GM21576 (cell line): ENCODE data around the gene MALAT1.

Source experiments
- ATAC-seq: cut with Tn5 transposase; IDR thresholded peaks from one replicate; pipeline ENCODE4 v1.9.1; 2021; ENCODE audit warnings: mild to moderate bottlenecking, moderate library complexity; ENCODE audit not compliant: unreplicated experiment

MALAT1 gene

DNA sequence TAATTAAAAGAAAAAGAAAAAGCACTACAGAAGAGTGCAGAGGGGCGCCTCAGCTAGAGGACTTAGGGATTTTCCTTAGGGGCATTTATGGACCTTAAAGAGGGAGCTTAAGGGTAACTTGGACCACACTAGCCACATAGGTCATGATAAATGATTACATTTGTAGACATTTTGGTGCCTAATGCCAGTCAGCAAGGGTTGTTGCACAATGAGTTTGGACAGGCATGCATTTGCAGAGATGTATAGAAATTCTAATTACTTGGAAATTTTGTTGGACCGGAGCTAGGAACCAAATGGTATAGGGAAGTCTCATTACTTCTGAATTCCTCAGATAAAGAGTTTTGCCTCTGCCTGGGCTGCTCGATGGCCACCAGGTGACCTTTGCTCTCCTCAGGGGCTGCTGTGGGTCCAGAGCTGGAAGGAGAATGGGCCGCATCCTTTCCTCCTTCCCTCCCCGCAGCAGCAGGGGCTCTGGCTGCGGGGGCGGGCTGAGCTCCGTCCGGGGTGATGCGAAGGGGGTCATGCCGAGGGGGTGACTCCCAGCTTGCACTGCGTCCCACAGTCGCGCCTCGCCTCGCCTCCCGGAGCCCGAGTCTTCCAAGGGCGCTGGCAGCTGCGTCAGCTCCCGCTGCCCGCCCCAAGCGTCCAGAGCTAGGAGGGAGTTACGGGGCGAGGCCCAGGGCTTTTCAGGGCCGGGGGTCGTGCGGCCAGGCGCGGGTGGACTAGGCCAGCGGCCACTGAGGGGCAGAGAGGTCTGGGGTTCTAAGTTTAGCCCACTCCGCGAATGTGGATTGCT lies 20.3 kb upstream of the MALAT1 start:
- ATAC-seq, result no peak

- ATAC-seq, result no peak
These were observed 19.4 kb upstream of the MALAT1 start for GRCh38 chr11:65479184-65480145.

GRCh38 chr11:65482306-65482850 lies 16.5 kb upstream of the MALAT1 start:
- no peak for ATAC-seq

DNA sequence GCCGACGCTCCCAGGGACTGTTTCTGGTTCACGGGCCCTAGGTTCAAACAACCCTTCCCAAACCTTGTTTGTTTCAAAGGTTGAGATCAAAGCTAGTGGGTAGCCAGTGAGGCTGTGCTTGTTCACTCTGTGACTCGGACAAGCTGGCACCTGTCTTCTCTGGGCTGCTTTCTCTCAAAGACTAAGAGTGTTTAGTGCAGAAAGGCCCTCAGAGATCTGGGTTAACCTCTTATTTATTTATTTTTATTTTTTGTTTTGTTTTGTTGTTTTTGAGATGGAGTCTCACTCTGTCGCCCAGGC lies 13.0 kb upstream of the MALAT1 start:
- ATAC-seq, result no peak

DNA sequence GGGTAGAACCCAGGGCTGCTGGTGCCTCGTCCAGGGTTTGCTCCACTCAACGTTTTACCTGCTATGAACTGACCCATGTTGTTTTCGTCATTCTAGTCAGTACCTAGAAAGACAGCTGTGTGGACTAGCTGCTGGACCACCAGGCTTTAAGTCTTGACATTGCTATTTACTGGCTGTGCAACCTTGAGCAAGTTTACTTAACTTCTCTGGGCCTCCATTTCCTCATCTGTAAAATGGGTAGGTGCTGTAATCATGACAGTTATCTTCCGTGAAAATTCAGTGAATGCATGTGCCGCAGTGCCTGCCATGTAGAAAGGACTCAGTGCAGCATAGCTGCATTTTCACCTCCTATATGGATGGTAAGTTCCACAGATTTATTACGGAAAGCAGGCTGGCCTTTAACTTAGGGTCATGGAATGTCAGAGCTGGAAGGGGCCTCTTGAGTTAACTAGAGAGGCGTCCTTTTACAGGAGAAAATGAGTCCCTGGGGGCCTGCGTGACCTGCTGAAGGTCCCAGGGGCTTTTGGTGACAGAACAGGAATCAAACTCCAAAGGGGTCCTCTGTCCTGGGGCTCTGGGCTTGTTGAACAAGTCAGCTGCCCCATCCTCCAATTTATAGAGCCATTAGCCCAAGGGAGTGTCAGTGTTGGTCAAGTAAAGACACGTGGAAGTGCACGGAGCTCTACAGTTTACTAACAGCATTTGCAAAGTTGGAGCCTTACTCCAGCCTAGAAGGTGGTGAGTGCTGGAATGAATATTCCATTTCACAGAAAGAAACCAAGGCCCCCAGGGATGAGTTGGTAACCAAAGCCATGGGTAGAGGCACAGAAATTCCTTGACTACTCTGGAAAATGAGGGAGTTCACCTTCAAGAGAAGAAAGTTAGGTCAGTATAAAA lies 12.0 kb upstream of the MALAT1 start:
- no peak for ATAC-seq

DNA sequence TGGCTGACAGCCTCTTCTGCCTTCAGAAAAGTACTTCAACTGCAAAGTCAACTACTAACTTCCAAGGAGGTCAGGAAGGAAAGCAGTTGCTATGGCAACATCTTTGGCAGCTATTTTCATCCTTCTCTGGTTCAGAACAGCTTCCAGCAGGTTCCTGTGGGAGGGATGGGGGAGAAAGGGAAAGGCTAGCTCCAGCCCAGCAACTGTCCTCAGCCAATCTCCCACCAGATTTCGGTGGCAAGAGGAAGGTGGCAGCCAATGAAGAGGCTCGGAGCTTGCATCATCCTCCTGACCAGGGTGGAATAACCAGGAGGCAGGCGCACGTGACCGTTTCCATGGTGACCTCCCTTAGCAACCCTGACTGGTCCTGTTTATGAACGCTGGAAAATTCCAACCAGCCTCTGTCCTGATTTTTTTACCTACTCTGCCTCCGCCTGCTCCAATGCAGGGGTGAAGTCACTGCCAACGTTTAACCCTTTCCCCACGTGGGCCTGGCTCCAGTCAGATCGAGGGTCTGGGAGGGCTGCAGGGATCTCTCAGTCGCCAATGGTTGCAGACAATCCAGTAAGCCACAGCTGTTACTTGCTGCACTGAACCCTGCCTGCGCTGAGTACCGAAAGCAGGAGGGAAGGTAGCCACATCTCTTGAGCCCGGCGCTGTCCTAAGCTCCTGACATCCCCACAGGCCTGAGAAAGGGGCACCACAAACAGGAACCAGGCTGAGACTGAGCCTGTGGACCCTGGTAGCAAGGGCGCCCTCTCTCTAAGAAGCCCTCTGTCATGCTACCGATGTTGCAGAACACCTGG lies 11.2 kb upstream of the MALAT1 start:
- peak; percentile 49 for ATAC-seq

- ATAC-seq, result no peak
These were observed 10.4 kb upstream of the MALAT1 start for GRCh38 chr11:65488273-65489034.

- no peak for ATAC-seq
These were observed 9.7 kb upstream of the MALAT1 start for GRCh38 chr11:65489035-65489705.

GRCh38 chr11:65489706-65490320 lies 9.0 kb upstream of the MALAT1 start:
- no peak for ATAC-seq

DNA sequence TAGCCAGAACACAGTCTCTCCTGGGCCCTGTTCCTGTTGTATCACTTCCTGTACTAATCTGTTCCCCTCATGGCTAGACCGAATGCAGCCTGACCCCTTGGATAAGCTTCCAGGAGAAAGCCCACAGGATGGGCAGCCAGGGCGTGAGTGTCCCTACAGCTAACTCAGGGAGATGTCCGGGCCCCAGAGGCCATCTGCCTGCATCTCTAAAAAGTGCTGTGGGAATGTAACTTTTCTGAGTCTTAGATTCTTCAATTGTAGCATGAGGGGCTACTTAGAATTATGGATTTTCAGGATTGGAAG lies 7.7 kb upstream of the MALAT1 start:
- no peak for ATAC-seq

DNA sequence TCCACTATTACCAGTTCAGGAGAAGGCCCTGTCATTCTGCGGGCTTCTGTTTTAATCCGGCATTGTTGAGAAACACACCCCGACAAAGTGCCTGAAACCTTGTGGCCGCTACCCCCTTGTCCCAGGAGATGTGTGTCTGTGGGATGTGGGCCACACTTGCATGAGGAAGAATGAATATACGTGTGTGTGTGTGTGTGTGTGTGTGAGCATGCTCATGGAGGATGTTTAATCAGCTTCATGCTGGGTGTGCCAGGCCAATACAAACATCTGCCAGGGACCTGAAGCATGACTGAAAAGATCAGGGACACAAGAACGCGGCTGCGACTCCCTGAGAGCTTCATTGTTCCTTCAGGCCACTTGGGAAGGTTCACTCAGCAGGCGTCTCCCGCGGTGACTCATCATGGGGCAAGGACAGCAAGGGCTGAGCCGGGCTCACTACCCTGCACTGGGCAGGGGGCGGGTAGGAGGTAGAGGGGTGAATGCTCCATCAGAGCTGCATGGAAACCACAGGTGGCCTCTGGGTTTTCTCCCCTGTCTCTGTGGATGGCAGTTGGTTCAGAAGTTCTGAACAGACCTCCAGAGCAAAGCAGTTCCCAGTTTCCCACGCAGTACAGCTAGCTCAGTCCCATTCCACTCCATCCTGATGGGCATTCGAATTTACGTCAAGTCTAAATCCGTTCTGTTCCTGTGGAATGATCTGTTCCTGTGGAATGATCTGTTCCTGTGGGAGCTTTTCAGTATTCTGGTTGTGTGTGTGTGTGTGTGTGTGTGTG lies 7.0 kb upstream of the MALAT1 start:
- no peak for ATAC-seq

DNA sequence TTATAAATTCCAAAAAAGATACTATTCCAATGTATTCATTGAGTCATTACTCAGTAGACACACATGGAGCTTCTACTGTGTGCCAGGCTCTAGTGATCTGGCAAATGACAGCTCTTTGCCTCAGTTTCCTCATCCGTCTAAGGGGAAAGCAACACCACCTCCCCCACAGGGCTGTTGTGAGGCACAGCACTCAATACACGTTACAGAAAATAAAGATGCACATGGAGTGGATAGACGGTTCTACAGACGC lies 6.5 kb upstream of the MALAT1 start:
- ATAC-seq, result no peak

DNA sequence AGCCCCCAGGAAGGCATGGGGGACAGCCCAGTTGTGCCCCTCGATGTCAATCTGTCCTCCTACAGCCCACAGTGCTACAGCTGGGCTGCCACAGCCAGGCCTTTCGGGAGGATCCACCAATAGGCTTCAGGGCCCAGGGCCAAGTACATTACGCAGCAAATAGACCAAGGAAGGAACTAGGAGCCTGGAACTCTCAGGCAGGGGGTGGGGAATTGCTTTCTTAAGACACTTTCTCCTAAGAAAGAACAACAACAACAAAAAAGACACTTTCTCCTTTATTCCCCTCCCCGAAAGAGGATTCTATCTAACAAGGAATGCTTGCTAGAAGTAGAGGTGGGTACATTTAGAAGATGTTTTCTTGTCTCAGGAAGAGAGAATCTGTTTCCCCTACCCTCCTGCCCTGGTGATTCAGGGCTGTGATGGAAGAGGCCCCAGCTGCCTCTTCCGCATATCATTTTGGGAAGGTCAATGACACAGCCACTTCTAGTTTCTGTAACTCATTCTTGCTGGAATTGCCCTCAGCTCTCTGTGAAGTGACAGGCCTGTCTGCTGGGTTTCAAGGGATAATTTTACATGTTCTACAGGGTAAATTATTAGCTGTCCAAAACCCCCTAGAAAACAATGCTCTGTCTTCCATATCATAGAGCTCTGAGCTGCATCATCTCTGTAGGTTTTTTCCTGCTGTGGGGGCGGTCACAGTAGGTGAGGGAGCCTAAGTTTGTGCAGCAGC lies 6.0 kb upstream of the MALAT1 start:
- ATAC-seq, result no peak

DNA sequence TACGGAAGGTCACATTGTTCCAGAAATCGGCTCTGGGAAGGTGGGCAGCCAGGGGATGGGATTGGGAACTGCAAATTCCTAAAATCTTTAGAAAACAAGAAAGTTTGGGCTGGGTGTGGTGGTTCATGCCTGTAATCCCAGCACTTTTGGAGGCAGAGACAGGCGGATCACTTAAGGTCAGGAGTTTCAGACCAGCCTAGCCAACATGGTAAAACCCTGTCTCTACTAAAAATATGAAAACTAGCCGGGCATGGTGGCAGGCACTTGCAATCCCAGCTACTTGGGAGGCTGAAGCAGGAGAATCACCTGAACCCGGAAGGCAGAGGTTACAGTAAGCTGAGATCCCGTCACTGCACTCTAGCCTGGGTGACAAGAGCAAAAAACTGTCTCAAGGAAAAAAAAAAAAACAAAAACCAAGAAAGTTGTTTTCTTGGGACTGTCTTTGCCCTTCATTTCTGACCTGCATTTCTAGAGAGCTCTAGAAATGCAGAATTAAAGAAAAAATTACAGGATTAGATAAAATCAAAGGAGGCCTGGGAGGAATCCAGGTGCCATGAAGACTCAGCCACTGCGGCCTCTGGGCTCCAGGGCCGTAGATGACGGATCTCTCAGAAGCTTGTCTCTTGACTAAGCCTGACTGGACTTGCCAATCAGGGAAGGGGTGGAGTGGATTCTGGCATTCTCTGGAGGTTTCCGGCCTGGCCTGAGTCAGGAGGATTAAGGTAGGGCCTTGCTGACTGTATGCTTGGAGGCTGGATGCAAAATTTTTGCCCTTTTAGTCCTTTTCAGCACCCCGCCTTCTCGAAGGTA lies 5.3 kb upstream of the MALAT1 start:
- ATAC-seq, result no peak

GRCh38 chr11:65496304-65497140 lies 2.3 kb upstream of the MALAT1 start:
- no peak for ATAC-seq
